Ascending aorta (tissue), 2 donors: ENCODE measurements around the gene CALHM3. TPM values are rescaled to one million over a fixed set of nuclear protein-coding genes. Genes with fewer than 3 reads are reported as not detected.

Experiments
- DNase-seq, 2 donors: peaks; one replicate each; pipeline ENCODE4 v3.0.0-alpha.2; 2019; ENCODE audit warnings: low spot score in 2 of 2
- H3K27ac ChIP-seq, 2 donors: fragments of 200-600 bp; sonication (generic); one replicate each; pipeline ENCODE4 v1.5.1; 2016 to 2017; ENCODE audit warnings: mild to moderate bottlenecking in 1 of 2
- H3K27me3 ChIP-seq: fragments of 200-600 bp; sonication (generic); one replicate; pipeline ENCODE4 v1.5.1; 2017
- H3K36me3 ChIP-seq, 2 donors: fragments of 200-600 bp; sonication (generic); one replicate each; pipeline ENCODE4 v1.5.1; 2016
- H3K4me1 ChIP-seq, 2 donors: fragments of 200-600 bp; sonication (generic); one replicate each; pipeline ENCODE4 v1.5.1; 2016 to 2017; ENCODE audit warnings: mild to moderate bottlenecking in 1 of 2
- H3K4me3 ChIP-seq, 2 donors: fragments of 200-600 bp; sonication (generic); one replicate each; pipeline ENCODE4 v1.5.1; 2016 to 2017; ENCODE audit warnings: mild to moderate bottlenecking in 1 of 2
- H3K9me3 ChIP-seq, 2 donors: fragments of 200-600 bp; sonication (generic); one replicate each; pipeline ENCODE4 v1.5.1; 2016
- intact Hi-C: fragments of 100-400 bp; cut with DNase I; formaldehyde crosslinking; loops from one replicate; pipeline ENCODE4 v1.15.1; 2023
- total RNA-seq: library from RNA; depleted of rRNA; stranded (reverse); fragments of >200 nt; gene quantifications from one replicate; pipeline ENCODE4 v1.1.0, GENCODE V29; 2016
- TF ChIP-seq, protein P1 (sequence below), 3 experiments: fragments of 200-600 bp in 2 of 3; fragments of 450-650 bp in 1 of 3; sonication (generic) in 2 of 3; IDR thresholded peaks; one replicate each; pipeline ENCODE4 v1.5.1; 2016 to 2019; ENCODE audit warnings: antibody characterized with exemption in 3 of 3, mild to moderate bottlenecking in 1 of 3, moderate library complexity in 1 of 3

The CALHM3 gene
- total RNA-seq, 1 donor from 2014 or later = not detected

DNA sequence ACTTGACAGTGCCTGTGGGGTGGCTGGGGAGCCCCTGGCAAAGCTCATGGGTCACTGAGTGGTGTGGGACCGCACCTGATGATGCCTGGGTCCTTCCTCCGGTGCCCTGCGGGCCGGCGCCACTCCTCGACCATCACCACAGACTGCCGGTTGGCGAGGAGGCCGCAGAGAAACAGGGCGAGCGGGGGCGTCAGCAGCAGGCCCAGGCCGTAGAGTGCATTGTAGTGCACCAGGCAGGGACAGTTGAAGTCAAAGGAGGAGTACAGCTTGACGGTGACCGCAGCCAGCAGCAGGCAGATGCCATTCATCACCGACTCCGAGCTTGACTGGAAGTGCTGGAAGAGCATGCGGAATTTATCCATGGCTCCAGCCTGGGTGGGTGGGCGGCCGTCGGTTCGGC is 369 bp downstream of the CALHM3 start:
- Histone ChIP-seq H3K9me3 (no peaks in the 10 kb centered on the region), H3K4me3 (no peak overlapping the region), H3K36me3 (no peaks in the 10 kb centered on the region), H3K27ac (no peak overlapping the region), H3K4me1 (no peaks in the 10 kb centered on the region), H3K27me3 (no peaks in the 10 kb centered on the region)
- DNase-seq = no peak
- intact Hi-C loops = no loop called here
- TF ChIP-seq, protein P1, sequence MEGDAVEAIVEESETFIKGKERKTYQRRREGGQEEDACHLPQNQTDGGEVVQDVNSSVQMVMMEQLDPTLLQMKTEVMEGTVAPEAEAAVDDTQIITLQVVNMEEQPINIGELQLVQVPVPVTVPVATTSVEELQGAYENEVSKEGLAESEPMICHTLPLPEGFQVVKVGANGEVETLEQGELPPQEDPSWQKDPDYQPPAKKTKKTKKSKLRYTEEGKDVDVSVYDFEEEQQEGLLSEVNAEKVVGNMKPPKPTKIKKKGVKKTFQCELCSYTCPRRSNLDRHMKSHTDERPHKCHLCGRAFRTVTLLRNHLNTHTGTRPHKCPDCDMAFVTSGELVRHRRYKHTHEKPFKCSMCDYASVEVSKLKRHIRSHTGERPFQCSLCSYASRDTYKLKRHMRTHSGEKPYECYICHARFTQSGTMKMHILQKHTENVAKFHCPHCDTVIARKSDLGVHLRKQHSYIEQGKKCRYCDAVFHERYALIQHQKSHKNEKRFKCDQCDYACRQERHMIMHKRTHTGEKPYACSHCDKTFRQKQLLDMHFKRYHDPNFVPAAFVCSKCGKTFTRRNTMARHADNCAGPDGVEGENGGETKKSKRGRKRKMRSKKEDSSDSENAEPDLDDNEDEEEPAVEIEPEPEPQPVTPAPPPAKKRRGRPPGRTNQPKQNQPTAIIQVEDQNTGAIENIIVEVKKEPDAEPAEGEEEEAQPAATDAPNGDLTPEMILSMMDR (IDR thresholded peaks at IDR 0.05) = no peak

DNA sequence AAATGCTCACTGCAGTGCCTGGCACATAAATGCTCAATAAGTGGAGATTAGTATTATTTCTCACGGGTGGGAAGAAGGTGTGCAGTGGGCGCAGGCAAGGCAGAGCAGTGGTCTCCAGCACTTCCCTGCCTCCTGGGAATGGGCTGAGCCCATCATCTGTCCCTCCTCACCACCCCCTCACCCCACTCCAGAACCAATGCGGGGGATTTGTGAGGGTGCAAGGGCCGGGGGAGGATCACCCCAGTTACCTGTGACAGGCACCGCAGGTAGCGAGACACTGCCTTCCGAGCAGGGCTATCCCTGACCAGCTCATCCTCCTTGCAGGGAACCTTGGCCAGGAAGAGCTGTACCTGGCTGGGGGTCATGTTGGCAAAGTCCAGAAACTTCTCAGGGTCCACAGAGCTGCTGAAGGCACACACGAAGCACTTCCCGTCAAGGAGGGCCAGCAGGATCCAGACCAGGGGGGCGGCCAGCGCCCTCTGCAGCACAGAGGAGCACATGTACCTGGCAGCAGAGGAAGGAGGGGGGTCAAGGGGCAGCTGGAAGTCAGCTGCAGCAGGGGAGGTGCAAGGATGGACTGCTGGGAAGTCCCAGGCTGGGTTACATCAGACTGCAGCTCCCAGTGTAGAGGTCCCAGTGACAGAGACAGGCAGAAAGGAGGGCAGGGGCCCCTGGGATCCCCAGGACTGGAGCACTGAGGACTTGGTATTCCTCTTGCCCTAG is 2.8 kb downstream of the CALHM3 start:
- Histone ChIP-seq H3K4me3 (no peak overlapping the region), H3K9me3 (no peaks in the 10 kb centered on the region), H3K36me3 (no peaks in the 10 kb centered on the region), H3K27me3 (no peaks in the 10 kb centered on the region), H3K27ac (no peak overlapping the region), H3K4me1 (no peaks in the 10 kb centered on the region)
- TF ChIP-seq, protein P1 (IDR thresholded peaks at IDR 0.05) = no peak
- intact Hi-C loops = no loop called here
- DNase-seq = no peak

DNA sequence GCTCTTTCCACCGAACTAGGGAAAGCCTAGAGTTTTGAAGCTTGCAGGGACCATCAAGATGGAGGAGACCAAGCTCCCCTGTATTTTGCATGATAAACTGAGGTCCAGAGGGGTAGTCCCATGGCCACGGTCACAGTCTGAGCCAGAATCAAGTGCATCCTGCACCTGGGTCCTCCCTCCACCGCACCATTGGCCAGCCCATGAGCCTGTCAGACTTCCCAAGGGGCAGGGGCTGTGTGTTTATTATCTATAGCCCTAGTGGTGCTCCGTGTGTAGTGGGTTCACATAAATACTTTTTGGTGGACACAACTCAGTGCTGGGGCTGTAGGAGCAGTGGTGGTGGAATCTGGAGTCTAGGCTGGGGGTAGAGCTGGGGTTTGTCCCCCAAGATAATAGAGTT is 3.6 kb downstream of the CALHM3 start:
- intact Hi-C loops = no loop called here
- Histone ChIP-seq H3K4me1 (no peaks in the 10 kb centered on the region), H3K27ac (no peak overlapping the region), H3K4me3 (no peak overlapping the region), H3K36me3 (no peaks in the 10 kb centered on the region), H3K9me3 (no peaks in the 10 kb centered on the region), H3K27me3 (no peaks in the 10 kb centered on the region)
- DNase-seq = no peak
- TF ChIP-seq, protein P1 (IDR thresholded peaks at IDR 0.05) = no peak

DNA sequence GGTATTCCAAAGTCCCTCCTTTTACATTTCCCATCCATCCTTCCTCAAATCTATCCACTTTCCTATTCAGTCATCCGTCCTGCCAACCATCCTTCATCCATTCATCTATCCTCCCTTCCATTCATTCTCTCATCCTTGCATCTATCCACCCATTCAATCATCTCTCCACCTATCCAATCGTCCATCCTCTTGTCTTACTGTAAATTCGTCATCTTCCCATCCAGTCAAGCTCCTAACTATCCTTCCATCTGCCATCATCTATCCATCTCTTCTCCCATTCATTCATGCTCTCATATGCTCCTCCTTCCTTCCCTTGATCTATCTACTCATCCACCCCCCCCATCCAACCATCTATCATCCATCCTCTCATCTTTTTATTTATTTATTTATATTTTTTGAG is 5.0 kb downstream of the CALHM3 start:
- no peak for DNase-seq
- no peak overlapping the region for H3K4me3 ChIP-seq
- TF ChIP-seq, protein P1 (IDR thresholded peaks at IDR 0.05) = no peak
- no peaks in the 10 kb centered on the region for H3K9me3 ChIP-seq
- H3K27me3 ChIP-seq = no peaks in the 10 kb centered on the region
- intact Hi-C loops = no loop called here
- no peaks in the 10 kb centered on the region for H3K4me1 ChIP-seq
- H3K27ac ChIP-seq = no peak overlapping the region
- H3K36me3 ChIP-seq = no peaks in the 10 kb centered on the region

DNA sequence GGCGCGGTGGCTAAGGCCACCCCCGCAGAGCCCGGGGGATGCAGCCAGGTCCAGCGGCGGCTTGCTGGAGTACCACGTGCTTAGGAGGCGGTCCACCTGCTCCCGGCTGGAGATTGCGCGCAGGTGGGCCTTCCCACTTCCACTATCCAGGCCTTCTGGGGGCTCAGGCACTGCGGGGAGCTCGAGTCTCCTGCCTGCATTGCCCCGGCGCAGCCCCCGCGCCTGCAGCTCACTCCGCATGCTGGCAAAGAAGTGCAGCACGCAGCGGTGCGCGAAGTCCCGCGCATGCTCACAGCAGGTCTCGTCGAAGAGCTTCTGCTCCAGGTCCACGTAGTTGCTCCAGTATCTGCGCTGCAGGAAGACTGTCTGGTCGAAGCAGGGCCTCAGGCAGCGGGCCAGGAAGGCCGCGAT is 5.8 kb downstream of the CALHM3 start:
- TF ChIP-seq, protein P1 (IDR thresholded peaks at IDR 0.05) = no peak
- no peak for DNase-seq
- Histone ChIP-seq H3K27me3 (no peaks in the 10 kb centered on the region), H3K36me3 (no peaks in the 10 kb centered on the region), H3K27ac (no peak overlapping the region), H3K4me3 (no peak overlapping the region), H3K9me3 (no peaks in the 10 kb centered on the region), H3K4me1 (no peaks in the 10 kb centered on the region)
- intact Hi-C loops = no loop called here

DNA sequence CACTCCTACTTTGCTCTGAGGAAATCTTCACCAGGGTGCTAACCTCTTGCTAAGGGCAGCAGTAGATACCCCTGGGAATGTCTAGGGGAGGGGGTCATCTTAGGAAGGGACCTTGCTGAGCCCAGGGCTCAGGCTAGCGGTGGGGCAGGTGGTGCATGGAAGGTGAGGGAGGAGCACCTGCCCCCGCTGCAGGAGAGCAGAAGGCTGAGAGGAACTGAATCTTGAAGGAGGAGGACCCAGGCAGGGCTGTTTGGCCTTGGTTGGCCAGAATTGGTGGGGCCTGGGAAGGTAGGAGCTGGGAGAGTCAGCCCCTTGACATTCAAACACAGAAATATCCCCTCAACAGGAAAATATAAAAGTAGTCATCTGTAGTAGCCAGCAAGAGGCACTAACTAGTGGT is 7.0 kb downstream of the CALHM3 start:
- Histone ChIP-seq H3K9me3 (no peaks in the 10 kb centered on the region), H3K36me3 (no peaks in the 10 kb centered on the region), H3K4me1 (no peaks in the 10 kb centered on the region), H3K4me3 (no peak overlapping the region), H3K27me3 (no peaks in the 10 kb centered on the region), H3K27ac (peak overlapping the region in 1 of 2 donors; percentile 2)
- intact Hi-C loops = no loop called here
- no peak for DNase-seq
- TF ChIP-seq, protein P1 (IDR thresholded peaks at IDR 0.05) = no peak
